MM.1S (cell line): ENCODE data around the gene COMMD10.

Experiments used
- DNase-seq: peaks from one replicate; pipeline ENCODE4 v3.0.0-alpha.2; 2015
- H2AFZ ChIP-seq: fragments of 300-600 bp; sonication (generic); 2 replicates; pipeline ENCODE4 v1.6.0; 2016; ENCODE audit warnings: antibody characterized with exemption, low read length
- H3F3A ChIP-seq: fragments of 300-600 bp; sonication (generic); 2 replicates; pipeline ENCODE4 v1.6.1; 2016; ENCODE audit warnings: mild to moderate bottlenecking, antibody characterized with exemption, low read length, moderate library complexity, mixed read lengths; ENCODE audit not compliant: insufficient read depth
- H3K27ac ChIP-seq: fragments of 300-600 bp; sonication (generic); 2 replicates; pipeline ENCODE4 v1.5.1; 2016; ENCODE audit warnings: mild to moderate bottlenecking, low read length
- H3K27me3 ChIP-seq: fragments of 300-600 bp; sonication (generic); replicated peaks from 2 replicates; pipeline ENCODE4 v1.6.0; 2016; ENCODE audit warnings: low read length; ENCODE audit not compliant: insufficient read depth
- H3K36me3 ChIP-seq: fragments of 300-600 bp; sonication (generic); replicated peaks from 2 replicates; pipeline ENCODE4 v1.6.1; 2016; ENCODE audit warnings: mild to moderate bottlenecking, low read length, mixed read lengths; ENCODE audit not compliant: insufficient read depth
- H3K4me1 ChIP-seq: fragments of 300-600 bp; sonication (generic); 2 replicates; pipeline ENCODE4 v1.6.1; 2016; ENCODE audit warnings: low read length, mixed read lengths
- H3K4me2 ChIP-seq: fragments of 300-600 bp; sonication (generic); 2 replicates; pipeline ENCODE4 v1.6.0; 2016; ENCODE audit warnings: low read depth, low read length
- H3K4me3 ChIP-seq: fragments of 300-600 bp; sonication (generic); 2 replicates; pipeline ENCODE4 v1.5.1; 2016; ENCODE audit warnings: low read length, mixed read lengths
- H3K79me2 ChIP-seq: fragments of 300-600 bp; sonication (generic); 2 replicates; pipeline ENCODE4 v1.6.1; 2016; ENCODE audit warnings: mixed run types, low read length, mixed read lengths
- H3K9ac ChIP-seq: fragments of 300-600 bp; sonication (generic); 2 replicates; pipeline ENCODE4 v1.6.1; 2016; ENCODE audit warnings: low read length, mixed read lengths
- H3K9me2 ChIP-seq: fragments of 300-600 bp; sonication (generic); replicated peaks from 2 replicates; pipeline ENCODE4 v1.6.1; 2016; ENCODE audit warnings: mild to moderate bottlenecking, low read length, mixed read lengths; ENCODE audit not compliant: insufficient read depth
- H3K9me3 ChIP-seq: fragments of 300-600 bp; sonication (generic); replicated peaks from 2 replicates; pipeline ENCODE4 v1.6.1; 2016; ENCODE audit warnings: mild to moderate bottlenecking, low read length, mixed read lengths; ENCODE audit not compliant: insufficient read depth
- H4K20me1 ChIP-seq: fragments of 300-600 bp; sonication (generic); 2 replicates; pipeline ENCODE4 v1.6.1; 2016; ENCODE audit warnings: mild to moderate bottlenecking, low read length, moderate library complexity, mixed read lengths; ENCODE audit not compliant: insufficient read depth
- CTCF ChIP-seq: fragments of 300-600 bp; sonication (generic); IDR thresholded peaks from 2 replicates; pipeline ENCODE4 v1.5.1; 2016; ENCODE audit warnings: antibody characterized with exemption, low read length, mixed read lengths
- EZH2 ChIP-seq: fragments of 300-600 bp; sonication (generic); optimal IDR thresholded peaks from 2 replicates; pipeline ENCODE3; 2017; ENCODE audit warnings: low read depth, mild to moderate bottlenecking, antibody characterized with exemption, low read length, mixed read lengths
- EZH2phosphoT487 ChIP-seq: fragments of 300-600 bp; sonication (generic); IDR thresholded peaks from 2 replicates; pipeline ENCODE4 v1.6.1; 2018; ENCODE audit warnings: antibody characterized with exemption, low read length

COMMD10 gene

GRCh38 chr5:116062352-116062751, 22.5 kb upstream of the COMMD10 start:
- DNase-seq: no peak
- no peaks in the 10 kb centered on the region for H3K36me3 ChIP-seq
- no peaks in the 10 kb centered on the region for H3F3A ChIP-seq
- no peak overlapping the region for H3K4me2 ChIP-seq
- no peak overlapping the region for H3K4me3 ChIP-seq
- no peak for TF ChIP-seq EZH2
- no peak for TF ChIP-seq EZH2phosphoT487
- no peak for TF ChIP-seq CTCF
- no peaks in the 10 kb centered on the region for H3K79me2 ChIP-seq
- no peaks in the 10 kb centered on the region for H3K4me1 ChIP-seq
- H3K9me2 ChIP-seq: no peaks in the 10 kb centered on the region
- H3K9ac ChIP-seq: no peak overlapping the region
- H3K27me3 ChIP-seq: no peaks in the 10 kb centered on the region
- no peaks in the 10 kb centered on the region for H3K9me3 ChIP-seq
- no peaks in the 10 kb centered on the region for H4K20me1 ChIP-seq
- no peak overlapping the region for H3K27ac ChIP-seq
- no peak overlapping the region for H2AFZ ChIP-seq

- no peak for DNase-seq
- Histone ChIP-seq H3K9ac (no peak overlapping the region), H2AFZ (no peak overlapping the region), H3K79me2 (no peaks in the 10 kb centered on the region), H3K9me2 (no peaks in the 10 kb centered on the region), H3K4me1 (no peaks in the 10 kb centered on the region), H4K20me1 (no peaks in the 10 kb centered on the region), H3K4me3 (no peak overlapping the region), H3F3A (no peaks in the 10 kb centered on the region), H3K36me3 (no peaks in the 10 kb centered on the region), H3K27ac (no peak overlapping the region), H3K27me3 (no peaks in the 10 kb centered on the region), H3K4me2 (no peak overlapping the region), H3K9me3 (no peaks in the 10 kb centered on the region)
- TF ChIP-seq CTCF (no peak), EZH2 (no peak), EZH2phosphoT487 (no peak)
Measured at GRCh38 chr5:116063950-116064349, 20.9 kb upstream of the COMMD10 start.

- Histone ChIP-seq H3K9ac (no peak overlapping the region), H3F3A (no peaks in the 10 kb centered on the region), H3K9me3 (no peaks in the 10 kb centered on the region), H3K9me2 (no peaks in the 10 kb centered on the region), H3K79me2 (no peaks in the 10 kb centered on the region), H3K36me3 (no peaks in the 10 kb centered on the region), H3K4me1 (no peaks in the 10 kb centered on the region), H3K27ac (no peak overlapping the region), H4K20me1 (no peaks in the 10 kb centered on the region), H3K4me2 (no peak overlapping the region), H3K27me3 (no peaks in the 10 kb centered on the region), H3K4me3 (no peak overlapping the region), H2AFZ (no peak overlapping the region)
- peak; percentile 56 for DNase-seq
- TF ChIP-seq CTCF (peak; percentile 81), EZH2phosphoT487 (no peak)
Measured at GRCh38 chr5:116068028-116068632, 16.7 kb upstream of the COMMD10 start.
